Measurements from ENCODE around the gene WFS1.

GRCh38 chr4:6335040-6335590 lies 65.5 kb downstream of the WFS1 start:
- TF ChIP-seq POLR2AphosphoS5 (IDR thresholded peaks at IDR 0.05; ENCODE audit: borderline replicate concordance, low read depth, low read length) (no peak), EZH2 (IDR thresholded peaks at IDR 0.05) (no peak), FOXP2 (optimal IDR thresholded peaks at IDR 0.05; ENCODE audit: control extremely low read depth, extremely low read length, insufficient read depth) (no peak)

All from SK-N-MC (cell line).